ENCODE measurements around the gene ECE1. TPM values are rescaled to one million over a fixed set of nuclear protein-coding genes. Genes with fewer than 3 reads are reported as not detected.

Gene ECE1
- total and polyA plus RNA-seq, 7 donors: 12.2 to 24.9 (median 14.6) TPM

DNA sequence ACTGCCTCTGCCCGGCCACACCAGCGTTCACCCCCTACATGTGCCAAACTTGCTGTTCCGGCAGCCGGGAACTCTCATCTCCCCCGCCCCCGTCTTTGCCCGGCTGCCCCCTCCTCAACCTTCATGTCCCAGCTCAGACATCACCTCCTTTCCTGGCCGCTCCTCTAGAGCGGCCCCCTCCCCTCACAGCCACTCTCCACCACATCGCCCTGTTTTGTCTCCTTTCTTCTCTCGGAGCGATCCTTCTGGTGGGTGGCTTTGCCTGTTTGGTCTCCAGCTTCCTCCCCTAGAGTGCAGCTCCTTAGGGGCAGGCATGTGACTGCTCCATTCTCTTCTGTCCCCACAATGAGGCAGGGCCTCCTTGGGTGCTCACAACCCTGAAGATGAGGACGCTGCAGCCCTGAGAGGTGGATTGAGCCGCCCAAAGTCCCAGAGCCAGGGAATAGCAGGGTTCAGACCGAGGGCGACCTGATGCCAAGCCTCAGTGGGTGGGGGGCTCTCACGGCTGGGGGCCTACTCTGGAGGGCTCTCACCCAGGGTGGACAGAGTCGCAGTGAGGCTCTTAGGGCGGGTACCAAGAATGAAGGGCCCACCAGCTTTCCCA lies 44.9 kb upstream of the ECE1 start:
- Histone ChIP-seq H3K4me1 (peaks cover 67% of the 10 kb centered on the region), H3K27ac (peak overlapping the region; percentile 39), H3K4me3 (peak overlapping the region; percentile 43), H3K9me3 (no peaks in the 10 kb centered on the region), H3K36me3 (ENCODE audit: insufficient read depth in 1 of 2, low read depth in 1 of 2) (no peaks in the 10 kb centered on the region), H3K27me3 (ENCODE audit: insufficient read depth in 3 of 3, low read length in 2 of 3) (no peaks in the 10 kb centered on the region)
- 41 to 72% (median 51%) methylated on average over 19 of the region's 19 CpGs for WGBS, 3 donors
- DNase-seq (no peak), ATAC-seq (no peak)
- intact Hi-C loops (cut with DNase I): no loop called here
- no peak for TF ChIP-seq CTCF (IDR thresholded peaks at IDR 0.05)

GRCh38 chr1:21334214-21335087 lies 44.2 kb upstream of the ECE1 start:
- ATAC-seq (peak; percentile 45 to 56 (median 53)), DNase-seq (peak; percentile 71 to 79)
- intact Hi-C loops (cut with DNase I): no loop called here
- Histone ChIP-seq H3K27me3 (ENCODE audit: insufficient read depth in 3 of 3, low read length in 2 of 3) (no peaks in the 10 kb centered on the region), H3K36me3 (ENCODE audit: insufficient read depth in 1 of 2, low read depth in 1 of 2) (no peaks in the 10 kb centered on the region), H3K4me3 (peak overlapping the region; percentile 43), H3K4me1 (peaks cover 60% of the 10 kb centered on the region), H3K9me3 (no peaks in the 10 kb centered on the region), H3K27ac (peak overlapping the region; percentile 41)
- 14 to 34% (median 15%) methylated on average over 19 to 20 of the region's 20 CpGs for WGBS, 3 donors
- peak; percentile 58 for TF ChIP-seq CTCF (IDR thresholded peaks at IDR 0.05)

DNA sequence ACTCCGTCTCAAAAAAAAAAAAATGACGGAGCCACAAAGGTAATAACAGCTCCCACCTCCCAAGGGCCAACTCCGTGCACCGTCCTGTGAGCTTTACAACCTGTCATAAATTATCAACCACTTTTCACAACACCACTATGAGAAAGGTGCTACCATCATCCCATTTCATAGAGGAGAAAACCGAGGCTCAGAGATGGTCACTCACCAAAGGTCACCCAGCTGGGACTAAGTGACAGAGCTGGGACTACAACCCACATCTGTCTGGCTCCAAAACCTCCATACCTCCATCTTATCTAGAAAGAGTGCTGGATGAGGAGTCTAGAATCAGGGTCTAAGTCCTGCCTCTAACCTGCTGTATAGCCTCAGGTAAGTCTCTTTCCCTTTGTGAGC lies 43.6 kb upstream of the ECE1 start:
- intact Hi-C loops (cut with DNase I): no loop called here
- Histone ChIP-seq H3K4me1 (peaks cover 54% of the 10 kb centered on the region), H3K9me3 (no peaks in the 10 kb centered on the region), H3K36me3 (ENCODE audit: insufficient read depth in 1 of 2, low read depth in 1 of 2) (no peaks in the 10 kb centered on the region), H3K4me3 (no peak overlapping the region), H3K27ac (peak overlapping the region; percentile 41), H3K27me3 (ENCODE audit: insufficient read depth in 3 of 3, low read length in 2 of 3) (no peaks in the 10 kb centered on the region)
- TF ChIP-seq CTCF (IDR thresholded peaks at IDR 0.05): no peak
- ATAC-seq (no peak), DNase-seq (no peak)
- WGBS, 3 donors: 93 to 97% (median 96%) methylated on average over 5 of the region's 5 CpGs

DNA sequence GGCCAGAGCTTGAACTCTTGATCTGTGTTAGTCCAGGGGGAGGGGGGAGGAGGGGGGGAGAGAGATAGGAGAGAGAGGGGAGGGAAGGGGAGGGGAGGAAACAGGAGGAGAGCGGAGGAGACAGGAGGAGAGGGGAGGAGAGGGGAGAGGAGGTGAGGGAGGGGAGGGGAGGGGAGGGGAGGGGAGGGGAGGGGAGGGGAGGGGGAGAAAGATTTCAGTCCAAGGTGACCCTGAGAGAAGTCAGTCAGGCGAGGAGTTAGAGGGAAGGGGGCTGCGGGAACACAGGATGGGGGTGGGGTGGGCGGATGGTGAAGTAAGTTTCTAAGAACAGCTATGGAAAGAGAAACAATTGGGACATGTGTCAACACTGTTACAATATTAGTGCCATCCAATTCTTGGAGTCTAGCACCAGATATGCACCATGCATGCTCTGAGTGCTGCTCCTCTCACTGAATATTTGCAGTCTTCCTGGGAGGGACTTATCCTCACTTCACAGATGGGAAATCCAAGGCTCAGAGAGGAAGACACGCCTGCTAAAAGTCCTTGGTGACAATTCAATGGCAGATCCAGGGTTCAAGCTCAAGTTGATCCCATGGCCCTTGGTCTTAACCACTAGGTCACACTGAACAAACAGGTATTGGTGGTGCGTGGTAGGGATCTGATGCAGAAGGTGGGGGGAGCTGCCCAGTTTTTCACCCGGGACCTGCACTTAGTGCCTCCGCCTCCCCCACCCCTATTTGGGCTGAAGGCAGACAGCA lies 42.5 kb upstream of the ECE1 start:
- no peaks in the 10 kb centered on the region for H3K9me3 ChIP-seq
- no peak for DNase-seq
- H3K27ac ChIP-seq: no peak overlapping the region
- ATAC-seq: no peak
- no peak overlapping the region for H3K4me3 ChIP-seq
- no peak for TF ChIP-seq CTCF (IDR thresholded peaks at IDR 0.05)
- H3K27me3 ChIP-seq (ENCODE audit: insufficient read depth in 3 of 3, low read length in 2 of 3): no peaks in the 10 kb centered on the region
- no peaks in the 10 kb centered on the region for H3K36me3 ChIP-seq (ENCODE audit: insufficient read depth in 1 of 2, low read depth in 1 of 2)
- intact Hi-C loops (cut with DNase I): no loop called here
- H3K4me1 ChIP-seq: peaks cover 45% of the 10 kb centered on the region
- WGBS, 3 donors: 55 to 69% (median 59%) methylated on average over 7 of the region's 8 CpGs
